LNCaP clone FGC (cell line): Measurements from ENCODE around the gene RTL1.

ENCODE experiments used
- DNase-seq: peaks from one replicate; pipeline ENCODE4 v3.0.0-alpha.2; 2011; ENCODE audit warnings: low read depth
- H3K4me3 ChIP-seq: 2 replicates; pipeline ENCODE4 v1.5.1; 2011; ENCODE audit warnings: mild to moderate bottlenecking, low read depth, low read length, control low read depth
- CTCF ChIP-seq: IDR thresholded peaks from 2 replicates; pipeline ENCODE4 v1.5.1; 2012; ENCODE audit warnings: mild to moderate bottlenecking; ENCODE audit not compliant: control insufficient read depth, insufficient read depth; ENCODE audit errors: extremely low read depth

RTL1 gene

GRCh38 chr14:100898465-100898864 lies 5.1 kb downstream of the RTL1 start:
- H3K4me3 ChIP-seq: no peak overlapping the region
- no peak for TF ChIP-seq CTCF
- DNase-seq: no peak

- no peak overlapping the region for H3K4me3 ChIP-seq
- DNase-seq: no peak
- no peak for TF ChIP-seq CTCF
Observed at GRCh38 chr14:100896369-100897060, 7.0 kb downstream of the RTL1 start.

- no peak overlapping the region for H3K4me3 ChIP-seq
- no peak for DNase-seq
- TF ChIP-seq CTCF: no peak
Observed at GRCh38 chr14:100895411-100895810, 8.1 kb downstream of the RTL1 start.

- DNase-seq: no peak
- H3K4me3 ChIP-seq: no peak overlapping the region
- no peak for TF ChIP-seq CTCF
Observed at GRCh38 chr14:100894416-100894815, 9.1 kb downstream of the RTL1 start.

GRCh38 chr14:100893760-100894159 lies 9.8 kb downstream of the RTL1 start:
- DNase-seq: no peak
- no peak for TF ChIP-seq CTCF
- H3K4me3 ChIP-seq: no peak overlapping the region

- H3K4me3 ChIP-seq: no peak overlapping the region
- no peak for TF ChIP-seq CTCF
- no peak for DNase-seq
Observed at GRCh38 chr14:100893228-100893601, 10.3 kb downstream of the RTL1 start.
